NB4 (cell line): ENCODE measurements around the gene ZC3H12D.
"Not testable (repeated sequence)": the region's sequence is repeated elsewhere in the genome, so short reads cannot be mapped to it uniquely, and the experiment has no call there.

Source experiments
- DNase-seq: peaks from one replicate; pipeline ENCODE4 v3.0.0; 2010; ENCODE audit warnings: low read depth
- H3K4me3 ChIP-seq: one replicate; pipeline ENCODE4 v1.5.1; 2011; ENCODE audit warnings: mild to moderate bottlenecking, low read depth, low read length, moderate library complexity
- MYC ChIP-seq: IDR thresholded peaks from 2 replicates; pipeline ENCODE4 v1.6.1; 2011; ENCODE audit warnings: low read depth, low read length
- POLR2A ChIP-seq: IDR thresholded peaks from 2 replicates; pipeline ENCODE4 v1.6.1; 2011; ENCODE audit warnings: mild to moderate bottlenecking; ENCODE audit not compliant: insufficient read length; ENCODE audit errors: extremely low read depth
- TF ChIP-seq, protein P1 (sequence below): IDR thresholded peaks from 2 replicates; pipeline ENCODE4 v1.6.1; 2011; ENCODE audit warnings: low read depth, low read length
- TF ChIP-seq, protein P2 (sequence below): IDR thresholded peaks from one replicate; pipeline ENCODE4 v1.5.1; 2012; ENCODE audit warnings: low read depth, low read length

The ZC3H12D gene

DNA sequence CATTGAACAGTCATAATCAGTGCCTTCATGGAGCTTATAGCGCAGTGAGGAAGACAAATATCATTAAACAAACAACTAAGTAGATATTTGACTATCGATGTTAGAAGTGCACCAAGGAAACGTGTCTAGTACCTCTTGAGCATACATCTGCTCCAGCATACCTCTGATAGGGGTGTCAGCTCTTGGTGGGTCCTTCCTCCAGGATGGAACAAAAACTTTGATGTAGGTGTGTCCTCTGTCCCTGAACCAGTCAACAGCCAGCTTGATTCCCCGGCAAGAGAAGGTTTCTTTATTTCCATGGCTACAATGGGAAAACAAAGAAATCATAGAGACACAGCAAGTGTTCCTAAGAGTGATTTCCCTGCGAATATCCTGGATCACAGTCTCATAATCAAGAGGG is 23.1 kb downstream of the ZC3H12D start:
- DNase-seq = no peak
- no peak overlapping the region for H3K4me3 ChIP-seq
- TF ChIP-seq, protein P1, sequence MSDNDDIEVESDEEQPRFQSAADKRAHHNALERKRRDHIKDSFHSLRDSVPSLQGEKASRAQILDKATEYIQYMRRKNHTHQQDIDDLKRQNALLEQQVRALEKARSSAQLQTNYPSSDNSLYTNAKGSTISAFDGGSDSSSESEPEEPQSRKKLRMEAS = no peak
- no peak for TF ChIP-seq POLR2A
- TF ChIP-seq, protein P2, sequence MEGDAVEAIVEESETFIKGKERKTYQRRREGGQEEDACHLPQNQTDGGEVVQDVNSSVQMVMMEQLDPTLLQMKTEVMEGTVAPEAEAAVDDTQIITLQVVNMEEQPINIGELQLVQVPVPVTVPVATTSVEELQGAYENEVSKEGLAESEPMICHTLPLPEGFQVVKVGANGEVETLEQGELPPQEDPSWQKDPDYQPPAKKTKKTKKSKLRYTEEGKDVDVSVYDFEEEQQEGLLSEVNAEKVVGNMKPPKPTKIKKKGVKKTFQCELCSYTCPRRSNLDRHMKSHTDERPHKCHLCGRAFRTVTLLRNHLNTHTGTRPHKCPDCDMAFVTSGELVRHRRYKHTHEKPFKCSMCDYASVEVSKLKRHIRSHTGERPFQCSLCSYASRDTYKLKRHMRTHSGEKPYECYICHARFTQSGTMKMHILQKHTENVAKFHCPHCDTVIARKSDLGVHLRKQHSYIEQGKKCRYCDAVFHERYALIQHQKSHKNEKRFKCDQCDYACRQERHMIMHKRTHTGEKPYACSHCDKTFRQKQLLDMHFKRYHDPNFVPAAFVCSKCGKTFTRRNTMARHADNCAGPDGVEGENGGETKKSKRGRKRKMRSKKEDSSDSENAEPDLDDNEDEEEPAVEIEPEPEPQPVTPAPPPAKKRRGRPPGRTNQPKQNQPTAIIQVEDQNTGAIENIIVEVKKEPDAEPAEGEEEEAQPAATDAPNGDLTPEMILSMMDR = no peak
- no peak for TF ChIP-seq MYC

DNA sequence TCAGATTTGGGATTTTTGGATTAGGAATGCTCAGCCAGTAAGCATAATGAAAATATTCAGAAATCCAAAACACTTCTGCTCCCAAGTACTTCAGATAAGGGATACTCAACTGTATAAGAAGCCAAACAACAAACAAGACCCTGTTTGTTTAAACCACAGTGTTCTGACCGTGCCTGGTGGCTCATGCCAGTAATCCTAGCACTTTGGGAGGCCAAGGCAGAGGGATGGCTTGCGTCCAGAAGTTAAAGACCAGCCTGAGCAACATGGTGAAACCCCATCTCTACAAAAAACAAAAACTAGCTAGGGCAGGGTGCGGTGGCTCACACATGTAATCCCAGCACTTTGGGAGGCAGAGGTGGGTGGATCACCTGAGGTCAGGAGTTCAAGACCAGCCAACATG is 24.6 kb downstream of the ZC3H12D start:
- DNase-seq, H3K4me3 ChIP-seq: not testable (repeated sequence)

DNA sequence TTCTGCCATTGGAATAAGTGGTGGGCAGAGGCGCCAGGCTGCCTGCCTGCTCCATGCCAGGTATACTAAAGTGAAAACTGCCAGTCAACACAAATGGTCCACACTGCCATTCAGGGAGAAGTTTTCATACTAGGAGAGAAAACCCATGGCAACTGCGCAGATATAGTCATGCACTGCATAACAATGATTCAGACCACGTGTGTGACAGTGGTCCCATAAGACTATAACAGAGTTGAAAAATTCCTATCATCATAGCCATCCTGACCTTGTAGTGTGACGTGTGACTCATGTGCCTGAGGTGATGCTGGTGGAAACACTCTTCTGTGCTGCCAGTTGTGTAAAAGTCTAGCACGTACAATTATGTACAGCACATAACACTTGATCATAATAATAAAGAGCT is 25.1 kb downstream of the ZC3H12D start:
- DNase-seq = no peak
- no peak overlapping the region for H3K4me3 ChIP-seq
- TF ChIP-seq, protein P2 = no peak
- TF ChIP-seq, protein P1 = no peak
- TF ChIP-seq MYC = no peak
- TF ChIP-seq POLR2A = no peak

DNA sequence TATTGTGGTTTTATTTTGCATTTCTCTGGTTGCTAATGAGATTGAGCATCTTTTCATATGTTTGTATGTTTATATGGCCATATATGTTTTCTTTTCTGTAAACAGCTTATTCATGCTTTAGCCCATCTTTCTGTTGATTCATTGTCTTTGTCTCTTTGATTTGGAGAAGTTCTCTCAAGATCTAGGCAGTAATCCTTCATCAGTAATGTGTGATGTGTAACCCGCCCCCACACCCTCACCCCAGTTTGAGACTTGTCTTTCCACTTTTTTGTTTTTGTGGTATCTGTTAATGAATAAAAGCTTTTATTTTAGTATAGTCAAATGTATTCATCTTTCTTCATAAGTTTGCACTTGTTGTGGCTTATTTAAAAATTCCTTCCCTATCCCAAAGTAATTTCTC is 26.0 kb downstream of the ZC3H12D start:
- H3K4me3 ChIP-seq = no peak overlapping the region
- DNase-seq = no peak
- TF ChIP-seq, protein P1 = no peak
- TF ChIP-seq MYC (no peak), POLR2A (no peak)
- TF ChIP-seq, protein P2 = no peak

DNA sequence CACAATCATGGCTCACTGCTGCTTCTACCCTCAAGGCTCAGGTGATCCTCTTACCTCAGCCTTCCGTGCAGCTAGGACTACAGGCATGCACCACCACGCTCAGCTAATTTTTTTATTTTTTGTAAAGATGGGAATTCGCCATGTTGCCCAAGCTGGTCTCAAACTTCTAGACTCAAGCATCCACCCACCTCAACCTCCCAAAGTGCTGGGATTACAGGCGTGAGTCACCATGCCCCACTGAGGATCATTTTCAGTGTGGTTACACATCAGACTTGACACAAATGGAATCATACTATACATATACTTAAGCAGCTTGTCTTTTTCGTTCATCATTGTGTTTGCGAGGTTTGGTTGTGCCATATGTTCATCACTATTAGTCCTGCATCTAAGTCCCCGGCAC is 26.6 kb downstream of the ZC3H12D start:
- TF ChIP-seq, protein P1 = no peak
- TF ChIP-seq, protein P2 = no peak
- TF ChIP-seq MYC (no peak), POLR2A (no peak)
- H3K4me3 ChIP-seq = no peak overlapping the region
- no peak for DNase-seq

DNA sequence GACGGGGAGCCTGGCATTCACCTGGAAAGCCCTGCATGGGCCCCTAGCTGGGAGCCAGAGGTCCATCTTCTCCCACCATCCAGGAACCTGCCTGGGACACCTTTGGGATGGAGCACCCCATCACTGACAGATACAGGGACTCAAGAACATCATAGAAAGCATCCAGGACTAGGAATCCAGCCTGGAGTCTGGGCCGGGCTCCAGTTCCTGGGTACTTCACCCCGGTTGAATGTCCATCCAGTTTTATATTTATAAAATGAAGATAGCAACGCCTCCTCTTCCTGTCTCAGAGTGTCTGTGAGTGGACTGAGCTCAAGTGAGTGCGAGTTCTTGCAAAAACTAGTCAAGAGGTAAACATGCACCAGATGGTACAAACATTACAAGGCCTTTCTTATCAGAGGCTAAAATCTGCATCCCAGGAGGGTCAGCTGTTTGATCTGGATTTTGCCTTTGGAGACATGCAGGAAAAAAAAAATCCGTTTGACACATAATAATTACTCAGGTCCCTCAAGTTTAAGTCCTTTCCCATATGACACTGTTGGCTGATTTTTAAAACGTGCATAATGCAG is 27.4 kb downstream of the ZC3H12D start:
- no peak for TF ChIP-seq MYC
- TF ChIP-seq POLR2A = no peak
- TF ChIP-seq, protein P2 = no peak
- TF ChIP-seq, protein P1 = no peak
- no peak for DNase-seq
- H3K4me3 ChIP-seq = no peak overlapping the region
